ENCODE results near the gene PPP3CA. TPM values are rescaled to one million over a fixed set of nuclear protein-coding genes. Genes with fewer than 3 reads are reported as not detected.

Gene PPP3CA
- total and polyA plus RNA-seq, 2 experiments from 2014 or later, result 27.0 to 45.2 TPM

DNA sequence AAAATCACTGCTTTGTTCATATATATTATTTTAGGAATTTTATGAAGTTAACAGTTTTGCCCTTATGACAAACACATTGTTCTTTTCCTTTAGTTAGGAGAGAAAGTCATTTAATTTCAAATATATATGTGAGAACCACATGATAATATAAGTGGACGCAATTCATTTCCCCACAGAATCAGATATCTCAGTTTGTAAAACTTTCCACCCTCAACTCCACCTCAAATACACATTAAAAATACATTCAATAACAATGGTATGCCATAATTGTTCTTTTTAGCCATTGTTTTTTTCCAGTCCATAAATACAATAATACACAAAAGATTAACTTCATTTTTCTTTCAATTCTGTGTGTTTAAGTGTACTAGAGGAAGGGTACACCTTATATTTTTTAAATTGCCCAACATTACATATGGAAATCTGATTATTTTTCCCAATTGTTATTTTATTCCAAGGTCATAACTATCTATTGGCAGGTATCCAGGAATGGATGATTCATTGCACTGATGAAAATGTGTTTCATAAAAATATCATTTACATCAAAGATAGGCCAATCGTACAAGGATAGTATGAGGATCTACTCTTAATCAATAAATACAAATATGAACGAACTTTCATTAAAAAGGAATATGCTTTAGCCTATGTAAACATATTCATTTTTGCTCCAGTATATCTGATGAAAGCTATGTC, 125.0 kb downstream of the PPP3CA start:
- Histone ChIP-seq H3K4me1 (ENCODE audit: insufficient read depth) (peaks cover 7% of the 10 kb centered on the region; the same call in 1 of the 2 replicates), H2AFZ (no peak overlapping the region), H3K79me2 (replicated peaks; ENCODE audit: insufficient read depth) (0 out of 2 replicates have a peak, but pooled peaks cover 11% of the 10 kb centered on the region), H3K9me2 (ENCODE audit: insufficient read depth) (no peaks in the 10 kb centered on the region), H3K27me3 (ENCODE audit: insufficient read depth) (no peaks in the 10 kb centered on the region), H3F3A (replicated peaks; ENCODE audit: low read depth) (no peaks in the 10 kb centered on the region), H3K4me3 (no peak overlapping the region), H3K27ac (ENCODE audit: low read depth) (no peak overlapping the region), H3K4me2 (no peak overlapping the region), H3K36me3 (ENCODE audit: insufficient read depth) (no peaks in the 10 kb centered on the region), H4K20me1 (replicated peaks; ENCODE audit: insufficient read depth) (no peaks in the 10 kb centered on the region)
- Mint-ChIP-seq H3K27me3 (ENCODE audit: insufficient read depth, low read depth, poor library complexity) (peaks cover 3% of the 10 kb centered on the region), H3K9me3 (no peaks in the 10 kb centered on the region), H3K4me3 (no peak overlapping the region), H3K4me1 (peaks cover 28% of the 10 kb centered on the region), H3K36me3 (ENCODE audit: low read depth) (no peaks in the 10 kb centered on the region), H3K27ac (no peak overlapping the region)
- no peak for ATAC-seq
- TF ChIP-seq EZH2phosphoT487 (IDR thresholded peaks at IDR 0.05; ENCODE audit: unreplicated experiment) (no peak), ZNF331 (CRISPR knock-in tag; IDR thresholded peaks at IDR 0.05; ENCODE audit: low read depth) (no peak), ZNF114 (CRISPR knock-in tag; IDR thresholded peaks at IDR 0.05) (no peak), REST (IDR thresholded peaks at IDR 0.05; ENCODE audit: unreplicated experiment) (no peak), STAT1 (IDR thresholded peaks at IDR 0.05; ENCODE audit: unreplicated experiment) (no peak), CREB1 (CRISPR knock-in tag; IDR thresholded peaks at IDR 0.05; ENCODE audit: low read depth) (no peak), JUNB (IDR thresholded peaks at IDR 0.05; ENCODE audit: unreplicated experiment) (no peak)
- DNase-seq (ENCODE audit: low spot score), result no peak

GRCh38 chr4:101221294-101221693, 126.0 kb downstream of the PPP3CA start:
- no peak overlapping the region for H3K4me3 Mint-ChIP-seq
- peaks cover 5% of the 10 kb centered on the region for H3K27me3 Mint-ChIP-seq (ENCODE audit: insufficient read depth, low read depth, poor library complexity)
- no peak overlapping the region for H3K27ac ChIP-seq (ENCODE audit: low read depth)
- H2AFZ ChIP-seq, result no peak overlapping the region
- peaks cover 7% of the 10 kb centered on the region; the same call in 1 of the 2 replicates for H3K4me1 ChIP-seq (ENCODE audit: insufficient read depth)
- DNase-seq (ENCODE audit: low spot score) (no peak), ATAC-seq (no peak)
- 0 out of 2 replicates have a peak, but pooled peaks cover 12% of the 10 kb centered on the region for H3K79me2 ChIP-seq (replicated peaks; ENCODE audit: insufficient read depth)
- H3K27ac Mint-ChIP-seq, result no peak overlapping the region
- H3K36me3 ChIP-seq (ENCODE audit: insufficient read depth), result no peaks in the 10 kb centered on the region
- H3K9me3 Mint-ChIP-seq, result no peaks in the 10 kb centered on the region
- H3K36me3 Mint-ChIP-seq (ENCODE audit: low read depth), result no peaks in the 10 kb centered on the region
- no peaks in the 10 kb centered on the region for H3F3A ChIP-seq (replicated peaks; ENCODE audit: low read depth)
- H3K4me1 Mint-ChIP-seq, result peaks cover 28% of the 10 kb centered on the region
- H3K27me3 ChIP-seq (ENCODE audit: insufficient read depth), result no peaks in the 10 kb centered on the region
- no peaks in the 10 kb centered on the region for H4K20me1 ChIP-seq (replicated peaks; ENCODE audit: insufficient read depth)
- no peak overlapping the region for H3K4me3 ChIP-seq
- H3K9me2 ChIP-seq (ENCODE audit: insufficient read depth), result no peaks in the 10 kb centered on the region
- no peak overlapping the region for H3K4me2 ChIP-seq
- TF ChIP-seq REST (IDR thresholded peaks at IDR 0.05; ENCODE audit: unreplicated experiment), result no peak
- no peak for TF ChIP-seq ZNF462 (CRISPR knock-in tag; IDR thresholded peaks at IDR 0.05)
